HG03442 (cell line): ENCODE results near the gene ZBTB4.

ENCODE experiments used
- ATAC-seq: cut with Tn5 transposase; IDR thresholded peaks from one replicate; pipeline ENCODE4 v1.9.1; 2021; ENCODE audit warnings: mild to moderate bottlenecking, moderate library complexity; ENCODE audit not compliant: unreplicated experiment

ZBTB4 gene, protein sequence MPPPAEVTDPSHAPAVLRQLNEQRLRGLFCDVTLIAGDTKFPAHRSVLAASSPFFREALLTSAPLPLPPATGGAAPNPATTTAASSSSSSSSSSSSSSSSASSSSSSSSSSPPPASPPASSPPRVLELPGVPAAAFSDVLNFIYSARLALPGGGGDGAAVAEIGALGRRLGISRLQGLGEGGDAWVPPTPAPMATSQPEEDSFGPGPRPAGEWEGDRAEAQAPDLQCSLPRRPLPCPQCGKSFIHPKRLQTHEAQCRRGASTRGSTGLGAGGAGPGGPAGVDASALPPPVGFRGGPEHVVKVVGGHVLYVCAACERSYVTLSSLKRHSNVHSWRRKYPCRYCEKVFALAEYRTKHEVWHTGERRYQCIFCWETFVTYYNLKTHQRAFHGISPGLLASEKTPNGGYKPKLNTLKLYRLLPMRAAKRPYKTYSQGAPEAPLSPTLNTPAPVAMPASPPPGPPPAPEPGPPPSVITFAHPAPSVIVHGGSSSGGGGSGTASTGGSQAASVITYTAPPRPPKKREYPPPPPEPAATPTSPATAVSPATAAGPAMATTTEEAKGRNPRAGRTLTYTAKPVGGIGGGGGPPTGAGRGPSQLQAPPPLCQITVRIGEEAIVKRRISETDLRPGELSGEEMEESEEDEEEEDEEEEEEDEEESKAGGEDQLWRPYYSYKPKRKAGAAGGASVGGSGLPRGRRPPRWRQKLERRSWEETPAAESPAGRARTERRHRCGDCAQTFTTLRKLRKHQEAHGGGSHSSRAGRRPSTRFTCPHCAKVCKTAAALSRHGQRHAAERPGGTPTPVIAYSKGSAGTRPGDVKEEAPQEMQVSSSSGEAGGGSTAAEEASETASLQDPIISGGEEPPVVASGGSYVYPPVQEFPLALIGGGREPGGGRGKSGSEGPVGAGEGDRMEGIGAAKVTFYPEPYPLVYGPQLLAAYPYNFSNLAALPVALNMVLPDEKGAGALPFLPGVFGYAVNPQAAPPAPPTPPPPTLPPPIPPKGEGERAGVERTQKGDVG

DNA sequence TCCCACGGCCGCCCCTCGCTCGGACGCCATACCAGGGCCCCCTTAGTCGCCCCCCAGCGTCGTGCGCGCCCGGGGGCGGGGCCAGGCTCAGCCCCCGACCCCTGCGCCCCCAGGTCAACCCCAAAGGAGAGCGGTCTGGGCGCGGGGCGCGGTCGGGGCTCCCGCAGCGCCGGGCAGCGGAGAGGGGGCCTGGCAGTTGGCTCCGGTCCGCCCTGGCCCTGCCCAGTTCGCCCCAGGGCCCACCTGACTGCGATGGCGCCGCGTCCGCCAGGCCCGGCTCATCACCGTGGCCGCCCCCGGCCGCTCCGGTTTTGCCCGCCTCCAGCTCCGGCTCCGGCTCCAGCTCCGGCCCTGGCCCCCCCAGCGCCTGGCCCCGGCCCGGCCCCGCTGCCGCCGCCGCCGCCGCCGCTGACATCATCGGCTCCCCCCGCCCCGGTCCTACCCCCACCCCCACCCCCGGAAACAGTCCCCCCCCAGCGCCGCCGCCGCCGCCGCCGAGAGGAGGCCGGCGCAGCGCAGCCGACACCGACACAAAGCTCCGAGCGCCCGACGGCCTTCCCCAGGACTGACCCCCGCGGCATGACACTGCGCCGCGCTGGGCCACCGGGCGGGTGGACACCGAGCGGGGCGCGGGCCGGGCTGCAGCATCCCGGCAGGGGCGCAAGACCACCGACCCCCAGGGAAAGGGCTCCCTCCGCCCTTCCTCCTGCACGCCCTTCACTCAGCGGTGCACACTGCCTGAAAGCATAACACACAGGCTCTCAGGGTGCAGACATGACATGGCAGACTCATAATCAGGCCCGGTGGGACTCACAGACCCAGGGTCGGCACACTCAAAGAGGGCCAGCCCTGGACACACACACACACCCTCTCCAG, at the start of gene ZBTB4:
Gene ZBTB4, minus strand, starts transcription at position 419 of the 876 bp plus-strand sequence. CDS start 12,830 bp downstream, outside the sequence.
- ATAC-seq, result no peak

DNA sequence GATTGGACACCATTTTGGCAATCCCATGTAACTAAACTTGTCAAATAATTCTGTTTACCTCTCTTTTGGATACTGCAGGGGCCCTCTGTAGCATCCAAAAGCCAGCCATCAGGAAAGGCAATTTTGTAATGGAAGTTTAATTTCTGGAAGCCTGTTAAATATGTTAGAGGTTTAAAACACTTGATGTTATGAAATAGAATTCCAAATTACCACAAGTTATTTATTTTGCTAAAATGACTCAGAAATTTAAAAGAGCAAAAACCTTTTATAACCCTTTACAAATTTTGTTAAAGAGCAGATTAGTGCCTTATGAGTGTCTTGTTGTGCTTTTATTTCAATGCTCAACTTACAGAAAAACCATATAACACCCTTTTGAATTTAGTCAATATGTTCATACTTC, 49.4 kb upstream of the ZBTB4 start:
- no peak for ATAC-seq

DNA sequence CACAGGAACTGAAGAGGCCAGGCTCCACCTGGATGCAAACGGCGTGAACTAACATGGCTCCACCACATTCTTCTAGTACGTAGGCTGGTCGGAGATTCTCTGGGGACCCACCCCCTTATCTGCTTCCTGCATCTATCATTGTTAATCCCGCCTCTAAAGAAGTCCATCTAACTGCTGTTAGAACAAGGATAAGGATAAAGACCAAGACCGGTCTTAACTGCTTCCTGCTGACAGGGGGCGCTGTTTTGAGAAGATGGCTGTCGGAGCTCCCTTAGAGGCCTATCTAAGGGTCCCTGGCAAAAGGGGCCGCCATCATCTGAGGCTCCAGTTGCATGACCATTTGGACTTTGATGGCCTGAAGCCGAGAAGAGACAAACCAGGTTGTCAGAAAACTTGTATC, 43.6 kb upstream of the ZBTB4 start:
- ATAC-seq, result no peak

DNA sequence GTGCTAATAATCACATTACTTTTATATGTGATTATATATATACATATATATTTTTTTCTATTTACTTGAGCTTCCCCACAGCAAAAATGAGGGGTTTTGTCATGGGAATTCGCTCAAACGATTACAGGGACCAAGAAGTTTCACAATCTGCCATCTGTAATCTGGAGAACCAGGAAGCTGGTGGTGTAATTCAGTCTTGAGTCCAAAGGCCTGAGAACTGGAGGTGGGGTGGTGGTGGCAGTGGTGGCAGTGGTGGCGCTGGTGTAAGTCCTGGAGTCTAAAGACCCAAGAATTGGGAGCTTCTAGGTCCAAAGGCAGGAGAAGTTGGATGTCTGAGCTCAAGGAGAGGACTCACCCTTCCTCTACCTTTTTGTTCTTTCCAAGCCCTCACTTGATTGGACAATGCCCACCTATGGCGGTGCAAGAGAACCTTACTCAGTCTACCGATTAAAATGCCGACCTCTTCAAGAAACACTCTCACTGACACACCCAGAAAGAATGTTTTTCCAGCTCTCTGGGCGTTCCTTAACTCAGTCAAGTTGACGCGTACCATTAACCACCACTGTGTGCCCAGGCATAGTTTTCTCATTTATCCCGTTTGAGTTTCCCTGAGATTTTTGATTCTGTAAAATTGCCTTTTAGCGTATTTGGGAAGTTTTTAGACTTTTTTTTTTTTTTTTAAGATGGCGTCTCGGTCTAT, 36.6 kb upstream of the ZBTB4 start:
- no peak for ATAC-seq

DNA sequence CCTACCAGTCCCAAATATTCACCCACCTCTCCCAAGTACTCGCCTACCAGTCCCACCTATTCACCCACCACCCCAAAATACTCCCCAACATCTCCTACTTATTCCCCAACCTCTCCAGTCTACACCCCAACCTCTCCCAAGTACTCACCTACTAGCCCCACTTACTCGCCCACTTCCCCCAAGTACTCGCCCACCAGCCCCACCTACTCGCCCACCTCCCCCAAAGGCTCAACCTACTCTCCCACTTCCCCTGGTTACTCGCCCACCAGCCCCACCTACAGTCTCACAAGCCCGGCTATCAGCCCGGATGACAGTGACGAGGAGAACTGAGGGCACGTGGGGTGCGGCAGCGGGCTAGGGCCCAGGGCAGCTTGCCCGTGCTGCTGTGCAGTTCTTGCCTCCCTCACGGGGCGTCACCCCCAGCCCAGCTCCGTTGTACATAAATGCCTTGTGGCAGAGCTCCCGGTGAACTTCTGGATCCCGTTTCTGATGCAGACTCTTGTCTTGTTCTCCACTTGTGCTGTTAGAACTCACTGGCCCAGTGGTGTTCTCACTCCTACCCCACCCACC, 34.5 kb upstream of the ZBTB4 start:
- ATAC-seq, result no peak

DNA sequence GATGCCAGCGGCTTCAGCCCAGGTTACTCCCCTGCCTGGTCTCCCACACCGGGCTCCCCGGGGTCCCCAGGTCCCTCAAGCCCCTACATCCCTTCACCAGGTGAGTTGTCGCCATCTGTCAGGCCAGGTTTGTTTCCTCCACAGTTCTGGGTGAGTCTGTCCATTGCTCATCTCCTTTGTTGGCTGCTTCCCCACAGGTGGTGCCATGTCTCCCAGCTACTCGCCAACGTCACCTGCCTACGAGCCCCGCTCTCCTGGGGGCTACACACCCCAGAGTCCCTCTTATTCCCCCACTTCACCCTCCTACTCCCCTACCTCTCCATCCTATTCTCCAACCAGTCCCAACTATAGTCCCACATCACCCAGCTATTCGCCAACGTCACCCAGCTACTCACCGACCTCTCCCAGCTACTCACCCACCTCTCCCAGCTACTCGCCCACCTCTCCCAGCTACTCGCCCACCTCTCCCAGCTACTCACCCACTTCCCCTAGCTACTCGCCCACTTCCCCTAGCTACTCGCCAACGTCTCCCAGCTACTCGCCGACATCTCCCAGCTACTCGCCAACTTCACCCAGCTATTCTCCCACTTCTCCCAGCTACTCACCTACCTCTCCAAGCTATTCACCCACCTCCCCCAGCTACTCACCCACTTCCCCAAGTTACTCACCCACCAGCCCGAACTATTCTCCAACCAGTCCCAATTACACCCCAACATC, 33.6 kb upstream of the ZBTB4 start:
- no peak for ATAC-seq

DNA sequence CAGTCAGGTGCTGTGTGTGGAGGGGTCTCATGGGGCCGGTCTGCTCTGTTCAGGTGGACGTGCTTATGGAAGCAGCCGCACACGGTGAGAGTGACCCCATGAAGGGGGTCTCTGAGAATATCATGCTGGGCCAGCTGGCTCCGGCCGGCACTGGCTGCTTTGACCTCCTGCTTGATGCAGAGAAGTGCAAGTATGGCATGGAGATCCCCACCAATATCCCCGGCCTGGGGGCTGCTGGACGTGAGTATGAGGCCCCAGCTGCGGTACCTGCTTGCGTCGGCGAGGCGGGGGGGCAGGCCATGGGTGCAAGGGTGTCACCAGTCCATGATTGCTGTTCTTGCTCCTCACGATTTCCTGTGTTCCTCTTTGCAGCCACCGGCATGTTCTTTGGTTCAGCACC, 32.7 kb upstream of the ZBTB4 start:
- ATAC-seq, result no peak

DNA sequence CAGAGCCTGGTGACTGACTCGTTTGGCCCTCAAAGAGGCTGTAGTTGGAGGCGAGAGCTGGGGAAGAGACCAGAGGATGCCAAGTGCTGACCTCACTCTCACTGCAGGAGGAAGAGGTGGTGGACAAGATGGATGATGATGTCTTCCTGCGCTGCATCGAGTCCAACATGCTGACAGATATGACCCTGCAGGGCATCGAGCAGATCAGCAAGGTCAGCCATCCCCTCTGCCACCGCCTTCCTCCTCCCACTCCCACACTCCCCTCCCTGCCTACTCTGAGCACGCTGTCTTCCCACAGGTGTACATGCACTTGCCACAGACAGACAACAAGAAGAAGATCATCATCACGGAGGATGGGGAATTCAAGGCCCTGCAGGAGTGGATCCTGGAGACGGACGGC, 31.7 kb upstream of the ZBTB4 start:
- no peak for ATAC-seq

DNA sequence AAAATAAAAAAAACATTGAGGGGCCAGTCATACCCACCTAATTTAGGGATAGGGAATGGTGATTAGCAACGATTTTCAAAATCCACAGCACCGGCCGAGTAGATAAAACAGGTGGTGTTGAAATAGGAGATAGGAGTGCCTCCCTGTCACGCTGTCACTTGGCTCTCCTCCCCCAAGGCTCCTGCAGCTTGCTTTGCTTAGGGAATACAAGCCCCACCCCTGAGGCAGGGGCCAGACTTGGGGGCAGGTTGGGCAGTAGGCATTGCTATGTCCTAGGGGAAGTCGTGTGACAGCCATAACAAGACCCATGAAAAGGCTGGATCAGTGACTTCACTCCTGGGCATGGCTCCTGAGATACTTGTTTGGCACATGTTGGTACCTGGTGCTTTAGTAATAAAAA, 30.5 kb upstream of the ZBTB4 start:
- ATAC-seq, result no peak

DNA sequence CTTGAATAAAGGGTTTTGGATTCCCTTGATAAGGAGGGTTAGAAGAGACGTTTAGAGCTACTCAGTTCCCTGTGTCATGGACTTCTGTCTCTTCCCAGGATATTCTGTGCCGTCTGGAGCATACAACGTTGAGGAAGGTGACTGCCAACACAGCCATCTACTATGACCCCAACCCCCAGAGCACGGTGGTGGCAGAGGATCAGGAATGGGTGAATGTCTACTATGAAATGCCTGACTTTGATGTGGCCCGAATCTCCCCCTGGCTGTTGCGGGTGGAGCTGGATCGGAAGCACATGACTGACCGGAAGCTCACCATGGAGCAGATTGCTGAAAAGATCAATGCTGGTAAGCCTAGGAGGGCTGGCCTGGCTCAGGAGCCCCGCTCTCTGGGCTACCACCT, 29.4 kb upstream of the ZBTB4 start:
- ATAC-seq, result no peak

DNA sequence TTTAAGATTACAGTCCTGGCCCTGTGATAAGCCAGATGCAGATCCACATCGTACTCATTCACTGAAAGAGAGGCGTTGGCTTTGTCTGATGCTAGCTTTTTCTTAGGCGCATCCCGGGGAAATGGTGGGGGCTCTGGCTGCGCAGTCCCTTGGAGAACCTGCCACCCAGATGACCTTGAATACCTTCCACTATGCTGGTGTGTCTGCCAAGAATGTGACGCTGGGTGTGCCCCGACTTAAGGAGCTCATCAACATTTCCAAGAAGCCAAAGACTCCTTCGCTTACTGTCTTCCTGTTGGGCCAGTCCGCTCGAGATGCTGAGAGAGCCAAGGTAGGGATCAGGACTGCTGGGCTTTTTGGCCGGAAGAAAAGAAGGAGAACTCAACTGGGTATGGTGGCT, 28.7 kb upstream of the ZBTB4 start:
- no peak for ATAC-seq

DNA sequence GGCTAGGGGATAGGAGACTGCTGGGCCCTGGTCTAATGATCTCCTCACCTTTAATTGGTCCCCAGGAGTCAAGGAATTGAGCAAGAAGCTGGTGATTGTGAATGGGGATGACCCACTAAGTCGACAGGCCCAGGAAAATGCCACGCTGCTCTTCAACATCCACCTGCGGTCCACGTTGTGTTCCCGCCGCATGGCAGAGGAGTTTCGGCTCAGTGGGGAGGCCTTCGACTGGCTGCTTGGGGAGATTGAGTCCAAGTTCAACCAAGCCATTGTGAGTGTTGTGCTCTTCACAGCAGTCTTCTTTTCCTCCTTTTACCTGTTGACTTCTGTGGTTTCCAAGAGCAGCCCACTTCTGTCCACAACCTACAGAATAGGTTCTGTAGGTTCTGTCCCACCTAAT, 24.1 kb upstream of the ZBTB4 start:
- ATAC-seq, result no peak

DNA sequence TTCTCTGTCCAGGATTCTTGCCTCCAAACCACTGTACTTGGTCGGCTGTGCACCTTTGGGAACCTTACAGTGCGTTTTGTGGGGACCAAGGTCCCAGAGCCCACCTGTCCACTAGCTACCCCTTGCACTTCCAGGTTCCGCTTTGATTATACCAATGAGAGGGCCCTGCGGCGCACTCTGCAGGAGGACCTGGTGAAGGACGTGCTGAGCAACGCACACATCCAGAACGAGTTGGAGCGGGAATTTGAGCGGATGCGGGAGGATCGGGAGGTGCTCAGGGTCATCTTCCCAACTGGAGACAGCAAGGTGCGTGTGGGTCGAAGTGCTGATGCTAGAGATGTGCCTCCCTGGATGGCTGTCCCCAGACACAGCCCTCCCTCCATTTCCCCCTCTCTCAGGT, 23.6 kb upstream of the ZBTB4 start:
- ATAC-seq, result no peak

DNA sequence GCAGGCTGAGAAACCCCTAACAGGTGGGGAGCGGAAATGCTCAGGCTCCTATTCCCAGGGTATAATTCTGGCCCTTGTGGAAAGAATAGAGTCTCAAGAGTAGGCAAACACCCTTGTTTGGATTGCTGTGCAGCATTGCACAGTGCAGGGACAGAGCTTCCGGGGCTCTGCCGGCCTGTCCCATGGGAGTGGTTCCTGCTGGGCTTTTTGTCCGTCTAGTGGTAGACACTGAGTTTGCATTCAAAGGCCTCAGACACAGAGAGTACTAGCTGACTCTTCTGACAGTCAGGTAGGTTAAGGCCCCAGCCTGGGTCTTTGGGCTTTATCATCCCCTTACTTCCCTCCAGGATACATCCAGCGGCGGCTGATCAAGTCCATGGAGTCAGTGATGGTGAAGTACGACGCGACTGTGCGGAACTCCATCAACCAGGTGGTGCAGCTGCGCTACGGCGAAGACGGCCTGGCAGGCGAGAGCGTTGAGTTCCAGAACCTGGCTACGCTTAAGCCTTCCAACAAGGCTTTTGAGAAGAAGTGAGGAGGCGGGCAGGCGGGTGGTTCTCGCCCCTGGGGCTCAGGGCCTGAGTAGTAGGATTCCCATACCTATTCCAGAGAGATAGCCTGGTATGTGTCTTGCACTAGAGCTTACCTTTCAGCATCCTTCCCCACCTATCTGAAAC, 22.9 kb upstream of the ZBTB4 start:
- no peak for ATAC-seq

DNA sequence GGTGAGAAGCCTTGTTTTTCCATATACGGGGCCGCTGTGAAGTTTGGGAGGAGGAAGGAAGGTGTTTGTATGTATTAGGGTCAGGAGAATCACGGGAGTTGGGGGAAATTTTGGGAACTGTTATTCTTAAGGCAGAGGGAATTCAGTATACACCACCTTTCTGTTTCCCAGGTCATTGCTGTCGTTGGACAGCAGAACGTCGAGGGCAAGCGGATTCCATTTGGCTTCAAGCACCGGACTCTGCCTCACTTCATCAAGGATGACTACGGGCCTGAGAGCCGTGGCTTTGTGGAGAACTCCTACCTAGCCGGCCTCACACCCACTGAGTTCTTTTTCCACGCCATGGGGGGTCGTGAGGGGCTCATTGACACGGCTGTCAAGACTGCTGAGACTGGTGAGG, 22.3 kb upstream of the ZBTB4 start:
- no peak for ATAC-seq

DNA sequence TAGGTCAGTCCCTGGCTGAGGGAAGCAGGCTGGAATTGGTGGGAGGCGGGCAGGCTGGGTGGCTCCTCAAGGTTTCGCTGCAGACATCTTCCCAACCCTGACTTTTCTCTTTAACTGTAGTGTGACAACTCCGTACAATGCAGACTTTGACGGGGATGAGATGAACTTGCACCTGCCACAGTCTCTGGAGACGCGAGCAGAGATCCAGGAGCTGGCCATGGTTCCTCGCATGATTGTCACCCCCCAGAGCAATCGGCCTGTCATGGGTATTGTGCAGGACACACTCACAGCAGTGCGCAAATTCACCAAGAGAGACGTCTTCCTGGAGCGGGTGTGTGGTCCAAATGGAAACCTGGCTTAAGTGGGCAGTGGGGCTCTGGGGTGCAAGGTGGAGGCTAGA, 19.7 kb upstream of the ZBTB4 start:
- ATAC-seq, result no peak

DNA sequence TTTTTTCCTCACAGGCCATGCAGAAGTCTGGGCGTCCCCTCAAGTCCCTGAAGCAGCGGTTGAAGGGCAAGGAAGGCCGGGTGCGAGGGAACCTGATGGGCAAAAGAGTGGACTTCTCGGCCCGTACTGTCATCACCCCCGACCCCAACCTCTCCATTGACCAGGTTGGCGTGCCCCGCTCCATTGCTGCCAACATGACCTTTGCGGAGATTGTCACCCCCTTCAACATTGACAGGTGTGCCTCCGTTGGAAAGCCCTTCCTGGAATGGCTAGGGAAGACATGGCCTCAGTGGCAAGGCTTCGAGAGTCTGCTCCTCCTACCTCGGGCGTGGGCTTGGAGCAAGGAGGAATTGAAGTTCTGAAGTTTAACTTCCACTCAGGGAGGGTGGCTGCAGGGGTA, 18.2 kb upstream of the ZBTB4 start:
- no peak for ATAC-seq

DNA sequence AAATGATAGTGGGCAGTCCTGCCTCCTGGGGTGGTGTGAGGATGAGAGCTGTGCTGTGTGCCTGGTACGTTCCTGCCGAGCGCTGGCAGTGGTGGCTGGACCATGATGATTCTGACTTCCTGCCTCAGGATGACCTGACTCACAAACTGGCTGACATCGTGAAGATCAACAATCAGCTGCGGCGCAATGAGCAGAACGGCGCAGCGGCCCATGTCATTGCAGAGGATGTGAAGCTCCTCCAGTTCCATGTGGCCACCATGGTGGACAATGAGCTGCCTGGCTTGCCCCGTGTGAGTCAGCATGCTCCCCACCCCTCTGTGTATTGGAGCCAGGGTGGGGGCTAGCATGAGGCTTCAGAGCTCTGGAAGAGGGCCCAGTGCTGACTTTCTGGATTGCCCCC, 17.8 kb upstream of the ZBTB4 start:
- ATAC-seq, result no peak
